Upper lobe of left lung (tissue), 6 donors: ENCODE results near the gene ARFGEF3. TPM values are rescaled to one million over a fixed set of nuclear protein-coding genes. Genes with fewer than 3 reads are reported as not detected.

ENCODE experiments used
- ATAC-seq, 2 donors: fragments of 200-7000 bp; cut with Tn5 transposase; one replicate each; pipeline ENCODE4 v1.9.1; 2022; ENCODE audit warnings: mild to moderate bottlenecking in 2 of 2, moderate library complexity in 2 of 2; ENCODE audit not compliant: low FRiP score in 2 of 2
- DNase-seq, 2 donors: peaks; one replicate each; pipeline ENCODE4 v3.0.0-alpha.2; 2019 to 2020
- H3K27ac ChIP-seq, 4 donors: fragments of 200-600 bp; sonication (generic); one replicate each; pipeline ENCODE4 v1.5.1; 2016 to 2019
- H3K27me3 ChIP-seq, 4 donors: fragments of 200-600 bp; sonication (generic); one replicate each; pipeline ENCODE4 v1.5.1; 2017 to 2019
- H3K36me3 ChIP-seq, 4 donors: fragments of 200-600 bp; sonication (generic); one replicate each; pipeline ENCODE4 v1.5.1; 2016 to 2019
- H3K4me1 ChIP-seq, 4 donors: fragments of 200-600 bp; sonication (generic); one replicate each; pipeline ENCODE4 v1.5.1; 2018 to 2019
- H3K4me3 ChIP-seq, 4 donors: fragments of 200-600 bp; sonication (generic); one replicate each; pipeline ENCODE4 v1.5.1; 2017 to 2019; ENCODE audit warnings: mild to moderate bottlenecking in 2 of 4, moderate library complexity in 1 of 4
- H3K9me3 ChIP-seq, 4 donors: fragments of 200-600 bp; sonication (generic); one replicate each; pipeline ENCODE4 v1.5.1; 2018 to 2019
- EP300 ChIP-seq, 4 donors: sonication (generic); formaldehyde crosslinking; IDR thresholded peaks; one replicate each; pipeline ENCODE4 v1.5.1; 2017; ENCODE audit warnings: antibody characterized with exemption in 4 of 4, control low read depth in 2 of 4
- POLR2A ChIP-seq, 4 donors: fragments of 450-650 bp; IDR thresholded peaks; one replicate each; pipeline ENCODE4 v1.5.1; 2016 to 2017; ENCODE audit warnings: antibody characterized with exemption in 4 of 4, mild to moderate bottlenecking in 2 of 4
- POLR2AphosphoS5 ChIP-seq, 2 donors: sonication (generic); formaldehyde crosslinking; IDR thresholded peaks; one replicate each; pipeline ENCODE4 v1.5.1; 2017; ENCODE audit warnings: antibody characterized with exemption in 2 of 2
- WGBS, 2 donors: methylation state at CpG; one replicate each; pipeline ENCODE4 v1.1.5; 2017 to 2018; 5-methylcytosine and 5-hydroxymethylcytosine counted together
- total RNA-seq, 6 donors: library from RNA; depleted of rRNA in 4 of 6; stranded (reverse); fragments of >200 nt in 4 of 6; gene quantifications; one replicate each; pipeline versions ENCODE4 v1.1.0 to v1.2.1, GENCODE V29; 2016 to 2021
- TF ChIP-seq, protein P1 (sequence below), 6 experiments: fragments of 450-650 bp in 4 of 6; fragments of 200-600 bp in 2 of 6; sonication (generic) in 2 of 6; IDR thresholded peaks; one replicate each; pipeline ENCODE4 v1.5.1; 2016 to 2019; ENCODE audit warnings: antibody characterized with exemption in 6 of 6
- donor health status: DM: no; HTN: no; CAD: no; lungs with moderate emphysema.
- donor health status: DM: no; HTN: yes; CAD: no; lungs with severe emphysema.

ARFGEF3 gene
- total RNA-seq, 6 donors from 2014 or later = 19.8 to 53.6 (median 30.5) TPM

DNA sequence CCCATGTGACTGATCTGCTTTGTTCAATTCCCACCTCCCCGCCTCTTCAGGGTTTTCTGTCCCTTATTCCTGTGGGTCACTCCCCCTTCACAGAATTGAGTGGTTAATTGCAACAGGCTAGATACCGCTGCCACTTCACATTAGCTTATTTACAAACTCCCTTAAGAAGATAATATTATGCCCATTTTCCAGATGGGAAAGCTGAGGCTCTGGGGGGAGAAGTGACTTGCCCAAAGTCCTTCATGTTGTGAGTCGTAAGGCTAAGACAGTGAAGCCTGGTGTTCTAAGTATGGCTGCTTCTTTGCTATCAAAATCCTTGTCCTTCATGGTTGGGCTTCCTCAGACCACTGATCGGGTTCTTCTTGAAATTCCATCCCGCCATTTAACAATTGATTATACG is 96.5 kb downstream of the ARFGEF3 start:
- DNase-seq = no peak
- TF ChIP-seq, protein P1, sequence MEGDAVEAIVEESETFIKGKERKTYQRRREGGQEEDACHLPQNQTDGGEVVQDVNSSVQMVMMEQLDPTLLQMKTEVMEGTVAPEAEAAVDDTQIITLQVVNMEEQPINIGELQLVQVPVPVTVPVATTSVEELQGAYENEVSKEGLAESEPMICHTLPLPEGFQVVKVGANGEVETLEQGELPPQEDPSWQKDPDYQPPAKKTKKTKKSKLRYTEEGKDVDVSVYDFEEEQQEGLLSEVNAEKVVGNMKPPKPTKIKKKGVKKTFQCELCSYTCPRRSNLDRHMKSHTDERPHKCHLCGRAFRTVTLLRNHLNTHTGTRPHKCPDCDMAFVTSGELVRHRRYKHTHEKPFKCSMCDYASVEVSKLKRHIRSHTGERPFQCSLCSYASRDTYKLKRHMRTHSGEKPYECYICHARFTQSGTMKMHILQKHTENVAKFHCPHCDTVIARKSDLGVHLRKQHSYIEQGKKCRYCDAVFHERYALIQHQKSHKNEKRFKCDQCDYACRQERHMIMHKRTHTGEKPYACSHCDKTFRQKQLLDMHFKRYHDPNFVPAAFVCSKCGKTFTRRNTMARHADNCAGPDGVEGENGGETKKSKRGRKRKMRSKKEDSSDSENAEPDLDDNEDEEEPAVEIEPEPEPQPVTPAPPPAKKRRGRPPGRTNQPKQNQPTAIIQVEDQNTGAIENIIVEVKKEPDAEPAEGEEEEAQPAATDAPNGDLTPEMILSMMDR (IDR thresholded peaks at IDR 0.05) = no peak
- TF ChIP-seq POLR2A (IDR thresholded peaks at IDR 0.05) (no peak), POLR2AphosphoS5 (IDR thresholded peaks at IDR 0.05) (no peak), EP300 (IDR thresholded peaks at IDR 0.05) (no peak)
- ATAC-seq = no peak
- peaks cover under 1 to 29% (median 16%) of the 10 kb centered on the region in 4 donors for H3K36me3 ChIP-seq
- H3K9me3 ChIP-seq = no peaks in the 10 kb centered on the region
- no peaks in the 10 kb centered on the region for H3K27me3 ChIP-seq
- peaks cover 0 to 11% (median 1%) of the 10 kb centered on the region in 4 donors for H3K4me1 ChIP-seq
- WGBS, 2 donors = 86 to 90% methylated on average over 6 of the region's 6 CpGs
- H3K4me3 ChIP-seq = no peak overlapping the region
- H3K27ac ChIP-seq = no peak overlapping the region

DNA sequence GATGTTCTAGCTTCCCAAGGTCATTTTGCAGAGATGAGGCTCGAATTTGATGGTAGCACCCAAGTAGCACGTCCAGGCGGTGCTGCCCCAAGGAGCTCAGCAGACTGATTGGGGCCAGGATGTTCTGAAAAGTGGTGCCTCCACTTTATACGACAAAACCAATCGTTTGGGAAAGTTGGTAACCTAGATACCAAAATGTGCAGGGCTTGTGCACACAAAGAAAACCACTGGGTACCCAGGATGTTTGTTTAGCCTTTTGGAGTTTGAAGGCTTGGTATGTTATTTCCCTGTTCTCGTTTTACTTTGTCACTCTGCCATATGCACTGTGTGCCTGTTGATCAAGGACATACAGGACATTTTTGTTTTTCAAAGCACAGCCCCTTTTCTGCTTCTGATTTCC is 97.3 kb downstream of the ARFGEF3 start:
- no peak overlapping the region for H3K4me3 ChIP-seq
- peaks cover 2 to 28% (median 13%) of the 10 kb centered on the region in 4 donors for H3K36me3 ChIP-seq
- peak overlapping the region in 3 of 4 donors; percentile 2 to 28 (median 14) for H3K27ac ChIP-seq
- DNase-seq (peak in 1 of 2 donors; percentile 29), ATAC-seq (peak; percentile 48 to 82)
- no peaks in the 10 kb centered on the region for H3K9me3 ChIP-seq
- H3K27me3 ChIP-seq = no peaks in the 10 kb centered on the region
- TF ChIP-seq POLR2AphosphoS5 (IDR thresholded peaks at IDR 0.05) (no peak), POLR2A (IDR thresholded peaks at IDR 0.05) (no peak), EP300 (IDR thresholded peaks at IDR 0.05) (no peak)
- TF ChIP-seq, protein P1 (IDR thresholded peaks at IDR 0.05) = no peak
- WGBS, 2 donors = 62 to 77% methylated on average over 6 of the region's 6 CpGs
- H3K4me1 ChIP-seq = peaks cover 0 to 11% (median 1%) of the 10 kb centered on the region in 4 donors

GRCh38 chr6:138261116-138261780 is 99.5 kb downstream of the ARFGEF3 start:
- peaks cover 0 to 19% (median 8%) of the 10 kb centered on the region in 4 donors for H3K36me3 ChIP-seq
- no peak overlapping the region for H3K4me3 ChIP-seq
- peaks cover 0 to 11% (median 1%) of the 10 kb centered on the region in 4 donors for H3K4me1 ChIP-seq
- ATAC-seq = no peak
- no peaks in the 10 kb centered on the region for H3K9me3 ChIP-seq
- 78 to 93% methylated on average over 2 of the region's 2 CpGs for WGBS, 2 donors
- no peak for DNase-seq
- TF ChIP-seq POLR2A (IDR thresholded peaks at IDR 0.05) (no peak), EP300 (IDR thresholded peaks at IDR 0.05) (no peak), POLR2AphosphoS5 (IDR thresholded peaks at IDR 0.05) (no peak)
- TF ChIP-seq, protein P1 (IDR thresholded peaks at IDR 0.05) = no peak
- H3K27ac ChIP-seq = no peak overlapping the region
- H3K27me3 ChIP-seq = no peaks in the 10 kb centered on the region

DNA sequence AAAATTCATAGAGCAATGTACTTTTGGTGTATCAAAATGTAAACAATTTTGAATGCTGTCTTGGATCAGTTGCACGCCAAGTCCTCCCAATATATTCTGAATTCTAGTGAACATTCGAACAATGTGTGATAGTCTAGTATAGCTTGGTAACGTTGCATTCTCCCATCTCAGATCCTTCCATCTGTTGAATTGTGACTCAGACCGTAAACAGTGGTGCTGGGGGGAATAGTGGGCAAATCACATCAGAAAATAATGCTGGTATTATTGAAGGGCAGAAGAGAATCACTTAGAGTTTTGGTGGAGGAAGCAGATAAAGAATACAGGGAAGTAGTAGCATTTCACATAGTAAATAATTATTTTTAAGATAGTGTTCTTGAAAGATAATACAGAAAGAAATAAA is 102.2 kb downstream of the ARFGEF3 start:
- Histone ChIP-seq H3K36me3 (peaks cover 0 to 14% (median 8%) of the 10 kb centered on the region in 4 donors), H3K4me3 (no peak overlapping the region), H3K27me3 (no peaks in the 10 kb centered on the region), H3K27ac (no peak overlapping the region), H3K9me3 (no peaks in the 10 kb centered on the region), H3K4me1 (peaks cover 0 to 5% (median 0%) of the 10 kb centered on the region in 4 donors)
- no peak for DNase-seq
- no peak for ATAC-seq
- TF ChIP-seq POLR2AphosphoS5 (IDR thresholded peaks at IDR 0.05) (no peak), EP300 (IDR thresholded peaks at IDR 0.05) (no peak), POLR2A (IDR thresholded peaks at IDR 0.05) (no peak)
- TF ChIP-seq, protein P1 (IDR thresholded peaks at IDR 0.05) = no peak
- 73 to 82% methylated on average over 4 of the region's 4 CpGs for WGBS, 2 donors
